SHP77 (cell line): ENCODE results near the gene ADAMTS2.

ENCODE experiments used
- DNase-seq, 2 experiments: peaks; one replicate each; lab custom pipeline; 2025; lab: John Stamatoyannopoulos, UW

ADAMTS2 gene

DNA sequence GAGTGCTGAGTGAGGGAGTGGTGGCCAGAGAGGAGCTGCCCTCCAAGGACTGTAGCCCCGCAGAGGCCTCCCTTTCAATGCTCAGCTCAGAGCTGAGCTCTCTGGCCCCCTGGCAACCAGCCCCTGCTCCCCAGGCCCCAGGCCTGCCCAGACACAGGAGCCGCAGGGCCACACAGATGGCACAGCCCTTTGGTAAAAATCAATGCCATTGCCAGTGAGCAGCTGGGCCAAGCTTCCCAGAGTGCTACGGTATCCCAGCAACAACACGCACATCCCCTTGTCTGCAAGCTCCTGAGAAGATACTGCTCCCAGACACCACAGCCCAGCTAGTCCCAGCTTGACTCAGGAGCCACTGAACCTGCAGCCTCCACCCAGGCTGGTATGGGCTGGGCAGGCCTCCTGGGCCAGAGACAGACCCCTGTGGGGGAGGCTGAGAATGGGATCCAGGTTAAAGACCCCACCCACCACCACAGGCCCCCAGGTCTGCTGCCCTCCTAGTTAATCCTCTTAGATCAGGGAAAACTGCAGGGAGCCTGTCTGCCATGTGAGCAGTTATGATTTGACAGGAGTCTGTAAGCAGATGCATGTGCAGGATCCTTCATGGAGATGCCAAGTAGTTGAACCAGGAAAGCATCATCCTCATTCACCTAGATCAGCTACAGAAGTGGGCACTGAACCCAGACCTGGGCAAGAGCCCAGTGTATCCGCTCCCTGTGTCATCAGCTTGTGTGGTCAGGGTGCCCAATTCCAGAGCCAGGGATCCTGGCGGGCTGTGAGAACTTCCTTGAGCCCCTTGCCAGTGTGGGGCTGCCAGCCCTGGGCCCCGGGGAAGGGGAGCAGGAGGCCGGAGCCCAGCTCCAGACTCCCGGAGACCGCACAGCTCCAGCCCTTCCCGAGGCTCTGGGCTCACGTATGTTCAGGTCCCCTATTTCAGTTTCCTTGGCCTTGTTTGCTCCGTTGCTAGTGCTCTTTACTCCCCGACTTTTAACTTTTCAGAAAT is 26.7 kb upstream of the ADAMTS2 start:
- no peak for DNase-seq

DNA sequence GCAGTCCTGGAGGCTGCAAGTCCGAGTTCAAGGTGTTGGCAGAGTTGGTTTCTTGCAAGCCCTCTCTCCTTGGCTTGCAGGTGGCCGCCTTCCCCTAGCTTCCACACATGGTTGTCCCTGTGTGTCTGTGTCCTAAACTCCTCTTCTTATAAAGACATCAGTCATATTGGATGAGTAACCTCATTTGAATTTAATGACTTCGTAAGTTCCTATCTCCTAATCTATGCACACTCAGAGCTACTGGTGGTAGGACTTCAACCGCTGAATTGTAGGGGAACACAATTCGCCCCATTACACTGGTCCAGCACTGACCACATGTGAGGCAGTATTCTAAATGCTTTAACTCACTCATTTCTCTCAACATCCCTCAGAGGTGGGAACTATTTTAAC is 25.9 kb upstream of the ADAMTS2 start:
- DNase-seq, result no peak

DNA sequence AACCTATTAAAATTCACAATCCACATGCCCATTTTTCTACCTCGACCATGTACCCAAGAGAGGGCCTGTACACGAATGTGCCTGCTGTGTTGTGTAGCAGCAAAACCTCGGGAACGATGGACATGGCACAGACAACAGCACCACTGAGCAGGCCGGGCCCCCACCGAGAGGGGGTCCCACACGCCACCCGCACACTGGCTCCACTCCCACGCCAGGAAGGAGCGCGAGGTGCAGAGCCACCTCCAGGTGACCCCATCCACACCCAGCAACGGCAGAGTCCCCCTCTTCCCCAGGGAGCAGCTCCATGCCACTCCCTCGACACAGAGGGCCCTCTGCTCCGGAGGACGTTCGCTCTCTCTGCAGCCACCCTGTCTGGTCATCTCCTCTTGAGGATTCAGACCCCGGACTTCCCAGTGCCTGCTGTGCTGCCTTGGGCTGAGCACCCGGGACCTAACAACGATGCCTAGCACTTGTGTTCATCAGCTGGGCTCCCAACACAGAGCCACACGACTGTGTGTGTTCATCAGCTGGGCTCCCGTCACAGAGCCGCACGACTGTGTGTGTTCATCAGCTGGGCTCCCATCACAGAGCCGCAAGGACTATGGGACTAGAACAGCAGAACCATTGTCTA is 25.3 kb upstream of the ADAMTS2 start:
- no peak for DNase-seq

DNA sequence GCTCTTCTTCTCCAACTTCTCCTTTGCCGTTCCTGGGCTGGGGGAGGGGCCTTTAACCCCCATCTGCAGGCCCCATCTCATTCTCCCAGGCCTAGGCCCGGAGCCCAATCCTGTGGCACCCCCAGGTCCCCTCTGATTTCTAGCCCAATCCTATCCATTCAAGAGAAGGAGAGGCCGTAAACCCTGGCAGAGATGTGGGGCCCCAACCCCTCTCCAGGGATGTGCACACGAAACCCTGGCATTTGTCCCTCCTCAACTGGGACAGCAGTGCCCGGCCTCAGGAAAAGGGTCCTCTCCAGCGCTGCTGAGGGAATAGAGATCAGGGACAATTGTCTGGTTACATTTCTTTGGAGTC is 24.2 kb upstream of the ADAMTS2 start:
- no peak for DNase-seq

DNA sequence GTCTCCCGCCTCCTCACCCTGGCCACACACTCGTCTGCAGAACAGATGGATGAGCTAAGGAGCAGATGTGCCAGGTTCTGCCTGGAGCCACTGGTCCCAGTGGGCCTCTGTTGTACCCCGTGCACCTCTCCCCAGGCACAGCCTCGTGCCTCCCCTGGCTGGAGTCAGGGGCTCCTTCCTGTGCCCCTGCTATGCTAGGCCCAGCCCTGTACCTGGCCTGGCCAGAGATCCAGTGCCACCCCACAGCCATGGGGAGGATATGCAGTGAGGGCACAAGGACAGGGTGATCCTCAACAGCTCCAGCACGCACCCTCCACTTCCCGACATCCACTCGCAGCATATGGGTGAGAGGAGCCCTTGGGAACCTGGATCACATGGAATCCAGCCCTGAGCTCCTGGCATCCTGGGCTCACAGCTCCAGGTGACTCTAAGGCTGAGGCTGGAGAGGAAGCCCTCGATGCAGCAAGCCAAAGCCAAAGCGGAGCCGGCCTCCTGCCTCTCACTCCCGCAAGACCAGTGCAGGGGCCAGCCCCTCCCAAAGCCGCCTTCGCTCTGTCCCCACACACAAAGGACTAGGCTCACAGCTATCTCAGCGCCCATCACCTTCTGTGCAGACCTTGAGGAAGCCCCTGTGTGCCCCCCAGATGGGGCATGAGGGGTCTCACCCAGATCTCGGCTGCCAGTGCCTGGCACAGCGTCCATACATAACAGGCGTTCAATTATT is 23.7 kb upstream of the ADAMTS2 start:
- no peak for DNase-seq

DNA sequence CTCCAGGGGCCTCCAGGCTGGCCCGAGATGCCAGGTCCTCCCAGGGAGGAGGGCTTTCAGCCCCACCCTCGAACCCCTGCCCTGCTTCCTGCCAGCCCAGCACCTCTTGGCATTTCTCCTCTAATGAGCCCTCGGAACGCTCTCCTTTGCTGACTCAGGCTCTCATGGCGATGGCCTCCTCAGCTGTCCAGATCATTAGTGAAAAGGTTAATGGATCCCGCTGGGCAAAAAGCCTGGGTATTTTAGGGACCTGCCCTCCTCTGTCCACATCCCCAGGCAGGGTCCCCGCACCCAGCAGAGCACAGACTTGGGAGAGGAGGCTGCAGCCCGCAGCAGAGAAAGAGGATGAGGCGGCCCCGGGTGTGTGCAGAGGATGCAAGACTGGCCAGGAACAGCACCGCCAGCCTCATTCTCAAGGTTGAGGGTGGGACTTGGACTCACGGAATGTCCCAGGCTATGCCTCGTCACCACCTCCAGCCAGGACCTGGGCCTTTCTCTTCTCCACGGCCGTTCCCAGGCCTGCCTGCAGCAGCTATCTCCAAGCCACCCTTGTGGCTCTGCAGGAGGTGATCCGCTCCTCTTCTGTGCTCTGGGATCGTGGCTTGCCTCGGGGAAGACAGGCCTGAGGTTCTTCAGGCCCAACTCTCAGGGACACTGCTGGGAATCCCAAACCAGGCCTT is 23.0 kb upstream of the ADAMTS2 start:
- DNase-seq, result no peak

DNA sequence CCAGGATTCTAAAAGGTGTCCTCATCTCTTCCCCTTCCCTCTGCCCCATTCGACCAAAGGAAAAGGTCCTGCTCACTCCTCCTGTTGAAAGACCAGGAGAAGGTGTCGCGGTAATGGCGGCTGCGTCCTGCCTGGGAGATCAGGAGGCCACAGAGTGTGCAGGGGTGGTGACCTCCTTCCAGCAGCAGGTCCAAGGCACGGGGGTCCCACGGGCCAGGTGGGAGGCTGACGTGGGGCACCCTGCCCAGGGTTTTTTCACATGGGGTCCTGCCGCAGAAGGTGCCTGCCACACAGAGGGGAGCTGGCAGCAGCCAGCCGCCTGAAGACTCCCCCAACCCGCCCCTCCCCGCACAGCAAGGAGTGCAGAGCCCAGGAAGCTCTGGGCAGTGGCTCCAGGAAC is 22.2 kb upstream of the ADAMTS2 start:
- no peak for DNase-seq

DNA sequence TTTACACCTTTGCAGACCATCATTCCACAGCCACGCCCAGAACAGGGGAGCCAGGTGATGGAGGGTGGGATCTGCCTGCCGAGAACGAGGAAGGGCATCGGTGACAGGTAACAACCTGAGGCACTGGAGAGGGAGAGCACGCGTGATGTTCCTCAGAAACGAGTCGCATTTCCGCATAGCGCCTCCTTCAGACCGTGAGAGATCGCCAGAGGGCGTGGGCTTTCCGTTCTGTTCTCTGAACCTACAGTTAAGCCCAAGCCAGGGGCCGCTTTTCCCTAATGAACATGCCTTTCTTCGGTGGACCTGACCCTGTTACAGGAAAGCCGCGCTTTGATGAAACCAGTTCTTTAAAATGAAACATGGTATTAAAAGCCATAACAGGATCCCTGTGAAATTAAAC is 17.1 kb upstream of the ADAMTS2 start:
- DNase-seq, result no peak

DNA sequence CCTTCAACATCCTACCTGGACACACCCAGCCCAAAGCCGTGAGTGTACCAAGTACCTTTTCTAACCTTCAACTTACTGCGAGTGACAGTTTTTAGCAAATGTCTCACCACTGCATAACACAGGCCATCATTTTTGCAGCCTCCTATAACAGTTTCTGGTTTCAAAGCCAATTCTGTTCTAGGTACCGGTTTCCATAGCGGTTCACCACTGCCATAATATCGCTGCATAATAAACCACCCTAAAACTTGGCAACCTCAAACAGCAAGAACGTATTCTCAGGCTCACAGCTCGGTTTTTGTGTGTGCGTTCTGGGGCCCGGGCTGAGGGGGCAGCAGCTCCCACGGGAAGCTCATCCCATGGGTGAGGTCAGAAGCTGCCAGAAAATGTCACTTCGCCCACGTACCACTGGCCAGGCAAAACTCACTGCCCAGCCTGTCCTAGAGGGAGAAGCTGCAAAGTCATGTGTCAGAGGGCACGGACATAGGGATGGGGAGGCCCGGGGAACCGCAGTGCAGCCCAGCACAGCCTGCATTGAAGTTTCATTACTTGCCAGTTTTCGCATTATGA is 15.9 kb upstream of the ADAMTS2 start:
- DNase-seq, result no peak

DNA sequence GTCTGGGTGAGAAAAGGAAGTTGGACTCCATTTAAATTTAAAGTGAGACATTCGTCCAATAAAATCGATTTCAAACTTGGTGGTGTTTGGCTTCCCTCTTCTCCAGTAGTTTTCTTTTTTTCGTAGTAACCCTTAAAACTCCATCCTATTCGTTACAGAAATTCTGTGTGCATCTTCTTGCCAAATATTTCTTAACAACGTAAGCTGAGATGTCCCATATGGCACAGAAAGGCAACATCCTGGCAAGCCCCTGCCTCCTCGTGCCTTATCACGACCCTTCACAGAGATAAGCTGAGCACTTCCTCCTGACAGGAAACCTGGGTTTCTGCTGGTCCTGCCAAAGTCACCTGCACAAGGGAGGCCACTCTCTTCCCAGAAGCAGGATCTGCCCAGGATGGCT is 11.8 kb upstream of the ADAMTS2 start:
- no peak for DNase-seq

DNA sequence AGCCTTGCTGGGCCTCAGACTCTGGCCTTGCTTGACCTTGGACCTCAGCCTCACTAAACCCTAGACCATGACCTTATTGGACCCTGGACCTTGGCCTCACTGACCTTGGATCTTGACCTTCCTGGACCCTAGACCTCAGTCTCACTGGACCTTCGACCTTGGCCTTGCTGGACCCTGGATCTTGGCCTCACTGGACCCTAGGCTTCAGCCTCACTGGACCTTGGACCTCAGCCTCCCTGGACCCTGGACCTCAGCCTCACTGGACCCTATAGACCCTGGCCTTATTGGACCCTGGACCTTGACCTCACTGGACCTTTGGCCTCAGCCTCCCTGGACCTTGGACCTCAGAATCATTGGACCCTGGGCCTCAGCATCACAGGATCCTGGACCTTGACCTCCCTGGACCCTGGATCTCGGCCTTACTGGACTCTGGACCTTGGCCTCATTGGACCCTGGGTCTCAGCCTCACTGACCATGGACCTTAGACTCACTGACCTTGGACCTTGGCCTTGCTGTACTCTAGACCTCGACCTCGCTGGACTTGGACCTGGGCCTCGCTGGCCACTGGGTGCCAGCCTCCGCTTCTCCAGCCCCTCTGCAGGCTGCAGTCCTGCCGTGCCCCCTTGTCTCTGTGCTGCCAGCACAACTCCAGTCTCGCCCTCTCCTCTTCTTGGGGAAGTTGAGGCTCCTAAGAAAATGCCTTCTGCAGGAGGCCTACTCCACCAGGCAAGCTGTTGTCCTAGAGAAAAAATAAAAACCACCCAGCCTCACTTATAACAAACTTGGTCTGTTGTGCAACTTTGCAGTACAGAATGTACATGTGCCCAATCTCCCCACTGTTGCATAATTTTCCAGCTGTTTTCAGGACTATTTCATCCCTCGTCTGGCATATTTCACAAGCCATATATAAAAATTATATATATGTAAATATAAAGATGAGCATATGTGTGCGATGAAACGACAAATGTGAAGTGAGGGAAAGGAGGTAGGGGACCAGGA is 11.0 kb upstream of the ADAMTS2 start:
- DNase-seq, result no peak

DNA sequence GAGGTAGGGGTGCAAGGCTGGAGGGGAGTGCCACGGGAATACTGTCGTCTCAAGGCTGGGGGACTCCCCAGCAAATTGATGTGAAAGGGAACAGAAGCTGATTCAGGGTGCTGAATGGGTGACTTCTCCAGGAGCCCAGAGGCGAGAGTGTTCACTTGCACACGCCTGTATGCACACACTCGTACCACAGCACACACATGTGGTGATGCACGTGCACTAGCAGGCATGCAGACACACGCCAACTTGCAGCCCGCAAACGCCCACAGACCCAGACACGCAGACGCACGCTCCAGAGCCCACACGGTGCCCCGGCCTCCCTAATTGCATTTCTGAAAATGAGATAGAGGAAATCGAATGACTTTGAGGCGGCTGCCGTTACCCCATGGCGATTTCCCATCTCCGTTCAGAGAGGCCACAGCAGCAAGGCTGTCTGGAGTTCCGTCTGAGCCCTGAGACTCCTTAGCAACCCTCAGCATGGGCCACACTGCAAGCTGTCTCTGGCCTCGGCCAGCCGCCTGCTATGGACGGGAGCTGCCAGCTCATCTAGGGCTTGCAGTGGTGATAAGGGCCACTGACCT is 9.1 kb upstream of the ADAMTS2 start:
- no peak for DNase-seq

DNA sequence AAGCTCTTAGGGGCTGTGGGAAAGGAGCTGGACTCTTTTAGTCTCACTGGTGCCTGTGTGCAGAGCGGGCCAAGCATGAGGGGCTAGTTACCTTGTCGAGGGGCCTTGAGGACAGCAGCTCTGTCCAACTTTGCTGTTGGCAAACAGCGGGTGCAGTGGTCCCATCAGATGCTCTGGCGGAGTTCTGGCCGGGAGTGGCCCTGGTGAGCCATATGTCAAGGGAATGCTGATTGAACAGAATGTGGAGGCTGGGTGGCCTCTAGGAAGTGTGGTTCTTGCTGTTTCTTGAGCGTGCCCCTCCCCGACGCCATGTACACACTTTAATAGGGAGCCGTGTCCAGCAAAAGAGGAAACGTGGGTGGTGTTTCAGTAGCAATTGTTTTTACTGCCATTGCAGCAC is 3.6 kb upstream of the ADAMTS2 start:
- DNase-seq, result no peak

DNA sequence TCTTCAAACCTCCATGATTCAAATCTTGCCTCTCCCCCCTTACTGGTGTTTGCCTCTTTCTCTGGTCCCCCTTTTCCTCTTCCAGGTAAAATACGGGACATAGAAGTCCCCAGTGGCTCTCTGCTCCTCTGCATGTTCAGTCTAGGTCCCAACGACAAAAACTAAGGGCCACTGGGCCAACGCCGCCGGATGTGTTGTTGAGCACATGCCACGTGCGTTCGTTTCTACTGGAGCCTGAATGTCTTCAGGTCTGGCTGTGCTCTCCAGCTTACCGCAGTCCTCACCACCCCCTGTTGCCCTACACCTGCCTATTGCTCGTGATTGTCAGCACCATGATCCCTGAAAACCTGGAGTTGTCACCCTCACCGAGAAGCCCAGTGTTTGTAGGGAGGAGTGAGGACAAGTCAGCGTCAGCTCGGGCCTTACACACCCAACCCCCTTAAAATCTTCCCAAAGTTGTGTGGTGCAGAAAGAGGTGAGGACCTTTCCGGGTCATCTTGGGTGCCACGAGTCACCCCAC is 2.8 kb upstream of the ADAMTS2 start:
- DNase-seq, result no peak

DNA sequence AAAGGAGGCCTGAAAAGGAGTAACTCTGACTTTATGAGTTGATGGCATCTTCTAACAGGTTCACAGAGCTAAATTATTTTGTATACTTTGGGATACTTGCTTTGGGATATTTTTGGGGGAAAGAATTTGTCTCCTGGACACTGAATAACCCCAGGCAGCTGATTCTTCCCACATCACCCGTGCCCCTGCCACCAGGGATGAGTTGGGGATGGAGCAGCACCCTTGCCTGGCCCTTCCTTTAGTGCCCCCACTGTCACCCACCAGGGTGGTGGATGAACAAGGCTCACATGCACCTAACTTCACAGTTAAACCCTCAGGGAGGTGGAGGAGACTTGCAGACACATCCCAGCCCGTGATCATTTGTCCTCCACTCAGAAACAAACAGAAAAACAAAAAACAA is 2.3 kb upstream of the ADAMTS2 start:
- DNase-seq, result no peak

DNA sequence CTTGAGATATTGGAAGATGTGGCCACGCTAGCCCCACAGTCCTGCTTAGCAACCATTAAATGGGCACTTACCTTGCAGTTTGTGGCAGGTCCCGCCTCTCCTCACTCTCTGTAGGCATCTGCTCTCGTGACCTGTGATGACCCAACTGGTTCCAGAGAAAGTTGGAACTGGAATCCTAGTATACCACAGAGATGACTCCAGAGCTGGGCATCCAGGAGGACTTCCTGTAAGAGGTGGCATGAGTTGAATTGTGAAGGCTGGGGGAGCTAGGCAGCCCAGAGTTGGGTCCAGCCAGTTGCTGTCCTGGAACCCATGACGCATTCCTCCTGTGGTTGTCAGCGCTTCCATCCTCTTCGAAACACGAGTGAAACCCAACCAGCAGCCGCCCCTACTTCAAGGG is 1.6 kb upstream of the ADAMTS2 start:
- DNase-seq, result no peak

DNA sequence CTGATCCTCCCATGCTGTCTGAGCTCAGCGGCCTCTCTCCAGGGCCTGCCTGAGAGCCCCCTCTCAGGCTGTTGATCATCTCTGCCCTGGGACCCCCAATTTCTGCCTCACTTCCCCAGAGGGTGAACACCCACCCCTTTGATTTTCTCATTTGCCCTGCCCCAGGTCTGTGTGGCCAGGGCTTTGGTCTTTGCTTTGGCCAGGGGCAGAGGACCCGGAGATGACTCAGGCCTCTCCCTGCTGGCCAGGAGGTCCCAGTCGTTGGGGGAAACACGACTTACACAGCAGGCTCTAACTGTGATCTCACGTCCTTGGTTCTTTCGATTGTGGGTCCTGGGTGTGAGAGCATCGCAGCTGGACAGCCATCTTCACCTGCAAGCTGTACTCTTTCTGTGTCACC is 1.1 kb upstream of the ADAMTS2 start:
- no peak for DNase-seq

DNA sequence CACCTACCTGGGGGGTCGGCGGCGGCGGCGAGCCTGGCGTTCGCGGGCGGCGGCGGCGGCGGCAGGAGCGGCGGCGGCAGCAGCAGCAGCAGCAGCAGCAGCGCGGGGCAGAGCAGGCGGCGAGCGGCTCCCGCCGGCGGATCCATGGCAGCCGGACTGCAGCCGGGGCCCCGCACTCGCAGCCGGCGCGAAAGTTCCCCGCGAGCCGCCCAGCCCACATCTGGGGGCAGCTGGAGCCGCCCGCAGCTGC is 153 bp downstream of the ADAMTS2 start:
- no peak for DNase-seq

DNA sequence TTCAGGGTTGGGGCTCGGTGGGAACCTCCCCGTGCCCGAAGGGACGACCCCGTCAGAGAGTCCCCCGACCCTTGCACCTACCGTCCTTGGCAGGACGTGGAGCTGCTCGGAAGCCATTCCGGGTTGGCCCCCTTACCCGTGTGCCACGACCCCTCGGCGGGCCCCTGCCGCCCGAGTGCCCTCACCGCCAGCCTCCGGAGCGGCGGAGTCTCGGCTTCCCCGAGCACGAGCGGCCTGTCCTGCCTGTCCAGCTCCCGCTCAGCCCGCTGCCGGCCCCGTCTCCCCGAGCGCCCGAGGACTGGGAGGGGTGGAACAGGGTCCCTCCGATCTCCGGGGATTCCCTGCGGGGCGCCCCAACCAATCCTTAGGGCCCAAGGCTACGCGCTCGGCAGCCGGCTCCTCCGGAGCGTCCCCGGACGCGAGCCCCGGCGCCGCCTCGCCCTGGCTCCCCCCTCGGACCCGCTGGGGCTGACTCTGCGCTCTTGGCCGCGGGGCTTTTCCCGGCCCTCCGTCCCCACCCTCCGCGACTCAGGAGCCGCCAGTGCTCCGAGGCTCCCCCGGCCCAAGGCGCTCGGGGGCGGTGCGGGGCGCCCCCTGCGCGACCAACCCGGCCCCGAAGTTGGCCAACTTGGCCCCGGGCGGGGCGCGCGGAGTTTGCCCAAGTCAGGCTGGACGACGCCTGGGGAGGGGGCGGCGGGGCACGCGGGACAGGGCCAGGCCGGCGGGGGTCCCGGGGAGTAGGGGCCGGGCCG is 654 bp downstream of the ADAMTS2 start:
- no peak for DNase-seq
